ENCODE results near the gene CNOT11.

The CNOT11 gene

DNA sequence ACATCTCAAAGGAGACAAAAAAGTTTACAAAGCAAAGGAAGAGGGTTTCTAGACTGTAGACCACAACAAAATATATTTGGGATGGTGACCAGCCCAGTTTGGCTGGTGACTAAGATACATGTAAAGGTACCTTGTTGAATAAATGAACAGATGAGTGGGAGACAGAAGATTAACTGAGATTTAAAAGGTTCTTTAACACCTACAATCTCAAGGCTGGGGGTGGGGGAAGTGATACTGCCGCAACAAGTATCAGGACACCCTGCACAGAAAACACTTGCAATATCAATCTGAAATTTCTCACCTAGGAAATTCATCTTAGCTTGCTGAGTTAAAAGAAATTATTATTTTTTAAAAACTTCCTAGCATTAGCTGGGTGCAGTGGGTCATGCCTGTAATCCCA, 47.5 kb downstream of the CNOT11 start:
- ChIA-PET POLR2A (no interaction called here), CTCF (interaction anchor here (1.5 kb wide), 1 partner anchor 12 kb away, joined by 3 read pairs; no protein-coding TSS in a partner anchor)
- TF ChIP-seq, protein P1, sequence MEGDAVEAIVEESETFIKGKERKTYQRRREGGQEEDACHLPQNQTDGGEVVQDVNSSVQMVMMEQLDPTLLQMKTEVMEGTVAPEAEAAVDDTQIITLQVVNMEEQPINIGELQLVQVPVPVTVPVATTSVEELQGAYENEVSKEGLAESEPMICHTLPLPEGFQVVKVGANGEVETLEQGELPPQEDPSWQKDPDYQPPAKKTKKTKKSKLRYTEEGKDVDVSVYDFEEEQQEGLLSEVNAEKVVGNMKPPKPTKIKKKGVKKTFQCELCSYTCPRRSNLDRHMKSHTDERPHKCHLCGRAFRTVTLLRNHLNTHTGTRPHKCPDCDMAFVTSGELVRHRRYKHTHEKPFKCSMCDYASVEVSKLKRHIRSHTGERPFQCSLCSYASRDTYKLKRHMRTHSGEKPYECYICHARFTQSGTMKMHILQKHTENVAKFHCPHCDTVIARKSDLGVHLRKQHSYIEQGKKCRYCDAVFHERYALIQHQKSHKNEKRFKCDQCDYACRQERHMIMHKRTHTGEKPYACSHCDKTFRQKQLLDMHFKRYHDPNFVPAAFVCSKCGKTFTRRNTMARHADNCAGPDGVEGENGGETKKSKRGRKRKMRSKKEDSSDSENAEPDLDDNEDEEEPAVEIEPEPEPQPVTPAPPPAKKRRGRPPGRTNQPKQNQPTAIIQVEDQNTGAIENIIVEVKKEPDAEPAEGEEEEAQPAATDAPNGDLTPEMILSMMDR (IDR thresholded peaks at IDR 0.05; ENCODE audit: insufficient read depth, low read length, missing control alignments) = no peak
- no peak for DNase-seq (ENCODE audit: low read depth, low spot score)
- no peak overlapping the region for H3K4me3 ChIP-seq (ENCODE audit: low read depth, low read length)

DNA sequence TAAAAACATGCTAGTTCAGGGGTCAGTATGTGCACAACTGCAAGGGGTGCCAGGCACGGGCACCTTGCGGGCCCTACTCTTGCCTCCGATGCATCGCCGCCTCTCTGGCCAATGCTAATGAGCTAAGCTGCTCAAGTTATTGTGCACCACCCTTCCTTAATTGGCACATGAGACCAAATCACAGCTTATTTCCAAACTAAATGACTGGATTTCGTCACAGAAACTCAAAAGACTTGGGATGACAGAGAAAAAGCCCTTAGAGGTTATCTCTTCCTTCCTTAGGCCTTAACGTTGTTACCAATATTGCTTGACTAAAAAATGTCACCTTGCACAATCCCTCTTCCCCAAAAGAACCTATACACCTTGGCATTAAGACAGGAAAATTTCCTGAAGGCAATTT, 48.1 kb downstream of the CNOT11 start:
- DNase-seq (ENCODE audit: low read depth, low spot score) = no peak
- TF ChIP-seq, protein P1 (IDR thresholded peaks at IDR 0.05; ENCODE audit: insufficient read depth, low read length, missing control alignments) = no peak
- H3K4me3 ChIP-seq (ENCODE audit: low read depth, low read length) = no peak overlapping the region
- ChIA-PET POLR2A (no interaction called here), CTCF (interaction anchor here (1.5 kb wide), 1 partner anchor 12 kb away, joined by 3 read pairs; no protein-coding TSS in a partner anchor)

DNA sequence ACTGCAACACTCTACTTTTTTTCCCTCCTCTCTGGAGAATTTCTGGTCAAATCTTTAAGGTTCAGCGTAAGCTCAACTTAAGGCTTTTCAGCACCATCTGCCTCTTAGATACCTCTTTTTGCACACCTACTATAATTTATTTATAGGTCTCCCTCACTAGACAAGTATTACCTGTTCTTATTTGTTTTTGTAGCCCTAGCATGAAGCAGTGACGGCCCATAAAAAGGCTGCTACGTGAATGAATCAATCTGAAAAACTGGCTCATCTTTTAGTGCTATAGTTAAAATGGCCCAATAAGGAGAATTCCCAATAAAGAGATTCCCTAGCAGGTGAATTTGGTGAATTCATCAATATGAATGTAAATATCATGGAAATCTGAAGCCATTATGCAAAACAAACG, 49.3 kb downstream of the CNOT11 start:
- no peak for DNase-seq (ENCODE audit: low read depth, low spot score)
- no peak overlapping the region for H3K4me3 ChIP-seq (ENCODE audit: low read depth, low read length)
- TF ChIP-seq, protein P1 (IDR thresholded peaks at IDR 0.05; ENCODE audit: insufficient read depth, low read length, missing control alignments) = no peak
- CTCF ChIA-PET = no interaction called here
- POLR2A ChIA-PET = no interaction called here

DNA sequence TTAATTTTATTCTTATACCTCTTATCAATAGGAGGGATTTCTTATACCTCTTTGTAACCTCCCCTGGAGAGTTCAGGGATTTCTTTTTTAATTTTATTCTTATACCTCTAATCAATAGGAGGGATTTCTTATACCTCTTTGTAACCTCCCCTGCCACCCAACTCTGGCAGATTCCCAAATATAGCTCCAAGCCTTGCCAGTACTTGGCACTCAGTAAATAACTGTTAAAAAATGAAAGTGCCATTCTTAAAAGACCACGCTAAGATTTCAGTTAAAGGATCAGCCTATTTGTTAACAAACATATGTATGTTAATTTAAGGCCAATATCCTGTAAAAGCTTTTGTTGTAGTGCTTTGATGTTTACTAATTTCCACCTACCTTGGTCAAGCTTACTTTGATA, 51.0 kb downstream of the CNOT11 start:
- TF ChIP-seq, protein P1 (IDR thresholded peaks at IDR 0.05; ENCODE audit: insufficient read depth, low read length, missing control alignments) = no peak
- POLR2A ChIA-PET = no interaction called here
- H3K4me3 ChIP-seq (ENCODE audit: low read depth, low read length) = no peak overlapping the region
- DNase-seq (ENCODE audit: low read depth, low spot score) = no peak
- CTCF ChIA-PET = no interaction called here

DNA sequence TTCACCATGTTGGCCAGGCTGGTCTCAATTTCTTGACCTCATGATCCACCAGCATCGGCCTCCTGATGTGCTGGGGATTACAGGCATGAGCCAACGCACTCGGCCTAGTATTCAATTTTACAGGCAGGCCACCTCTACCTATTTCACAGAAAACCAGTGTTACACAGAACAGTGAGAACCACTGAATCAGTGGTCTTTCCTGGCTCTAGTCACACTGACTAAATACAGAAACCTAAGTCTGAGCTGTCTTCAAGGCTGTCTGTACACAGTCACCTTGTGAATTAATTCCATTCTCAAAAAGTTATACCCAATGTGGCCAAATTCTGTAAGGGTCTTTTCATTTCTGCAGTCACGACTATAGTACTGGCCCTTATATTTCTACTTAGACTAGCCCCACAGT, 52.3 kb downstream of the CNOT11 start:
- DNase-seq (ENCODE audit: low read depth, low spot score) = no peak
- POLR2A ChIA-PET = interaction anchor here (1.3 kb wide), 1 partner anchor 8 kb away, joined by 3 read pairs; no protein-coding TSS in a partner anchor
- CTCF ChIA-PET = no interaction called here
- TF ChIP-seq, protein P1 (IDR thresholded peaks at IDR 0.05; ENCODE audit: insufficient read depth, low read length, missing control alignments) = no peak
- no peak overlapping the region for H3K4me3 ChIP-seq (ENCODE audit: low read depth, low read length)

DNA sequence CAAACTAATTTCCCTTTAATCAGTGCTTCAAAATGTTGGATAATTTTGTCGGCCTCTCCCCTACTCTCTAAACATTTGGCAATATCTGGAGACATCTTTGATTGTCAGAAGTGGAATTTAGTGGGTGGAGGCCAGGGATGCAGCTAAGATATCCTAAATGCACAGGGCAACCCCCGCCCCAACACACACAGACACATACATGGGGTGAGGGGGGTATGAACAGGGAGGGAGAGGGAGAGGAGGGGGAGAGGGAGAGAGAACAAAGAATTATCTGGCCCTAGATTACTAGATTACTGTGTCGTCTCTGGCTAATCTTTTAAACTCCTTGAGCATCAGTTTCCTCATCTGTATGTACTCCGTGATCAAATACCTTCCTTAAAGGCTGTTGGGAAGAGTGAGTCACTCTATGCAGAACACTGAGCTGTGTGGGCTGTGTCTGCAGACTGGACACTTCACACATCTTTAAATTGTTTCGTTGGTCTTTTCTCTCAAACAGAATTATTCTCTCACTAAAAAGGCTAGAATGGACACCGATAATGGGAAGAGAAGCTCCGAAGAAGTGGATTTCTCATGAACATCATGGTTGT, 52.9 kb downstream of the CNOT11 start:
- ChIA-PET CTCF (interaction anchor here (1.5 kb wide), 1 partner anchor 9 kb away, joined by 3 read pairs; no protein-coding TSS in a partner anchor), POLR2A (interaction anchor here (1.3 kb wide), 1 partner anchor 9 kb away, joined by 3 read pairs; no protein-coding TSS in a partner anchor)
- DNase-seq (ENCODE audit: low read depth, low spot score) = no peak
- H3K4me3 ChIP-seq (ENCODE audit: low read depth, low read length) = no peak overlapping the region; the same call in 1 of the 2 replicates
- TF ChIP-seq, protein P1 (IDR thresholded peaks at IDR 0.05; ENCODE audit: insufficient read depth, low read length, missing control alignments) = no peak
